Brain microvascular endothelial cell (primary cell): ENCODE results near the gene MDH1.

Experiments
- DNase-seq: peaks from one replicate; pipeline ENCODE4 v3.0.0-alpha.2; 2020
- H3K27ac ChIP-seq: fragments of 250-450 bp; sonication (Bioruptor Pico); 2 replicates; pipeline ENCODE4 v1.5.1; 2020; ENCODE audit warnings: mild to moderate bottlenecking, moderate library complexity
- H3K27me3 ChIP-seq: fragments of 250-450 bp; sonication (Bioruptor Pico); replicated peaks from 2 replicates; pipeline ENCODE4 v1.5.1; 2020; ENCODE audit warnings: mild to moderate bottlenecking
- H3K36me3 ChIP-seq: fragments of 250-450 bp; sonication (Bioruptor Pico); replicated peaks from 2 replicates; pipeline ENCODE4 v1.5.1; 2020; ENCODE audit warnings: mild to moderate bottlenecking
- H3K4me3 ChIP-seq: 2 replicates; pipeline ENCODE4 v1.5.1; 2011; ENCODE audit warnings: low read depth, mild to moderate bottlenecking, control low read depth, low read length, moderate library complexity
- in situ Hi-C: cut with HindIII; loops from 2 replicates; pipeline ENCODE4 v1.10.0; 2017; ENCODE audit warnings: low sequenced_read_pairs, low pct_ligation_motif_present
- TF ChIP-seq, protein P1 (sequence below): IDR thresholded peaks from 2 replicates; pipeline ENCODE4 v1.5.1; 2011; ENCODE audit warnings: low read depth, mild to moderate bottlenecking, moderate library complexity, low read length, control low read depth, inconsistent platforms; ENCODE audit errors: missing control alignments

The MDH1 gene

DNA sequence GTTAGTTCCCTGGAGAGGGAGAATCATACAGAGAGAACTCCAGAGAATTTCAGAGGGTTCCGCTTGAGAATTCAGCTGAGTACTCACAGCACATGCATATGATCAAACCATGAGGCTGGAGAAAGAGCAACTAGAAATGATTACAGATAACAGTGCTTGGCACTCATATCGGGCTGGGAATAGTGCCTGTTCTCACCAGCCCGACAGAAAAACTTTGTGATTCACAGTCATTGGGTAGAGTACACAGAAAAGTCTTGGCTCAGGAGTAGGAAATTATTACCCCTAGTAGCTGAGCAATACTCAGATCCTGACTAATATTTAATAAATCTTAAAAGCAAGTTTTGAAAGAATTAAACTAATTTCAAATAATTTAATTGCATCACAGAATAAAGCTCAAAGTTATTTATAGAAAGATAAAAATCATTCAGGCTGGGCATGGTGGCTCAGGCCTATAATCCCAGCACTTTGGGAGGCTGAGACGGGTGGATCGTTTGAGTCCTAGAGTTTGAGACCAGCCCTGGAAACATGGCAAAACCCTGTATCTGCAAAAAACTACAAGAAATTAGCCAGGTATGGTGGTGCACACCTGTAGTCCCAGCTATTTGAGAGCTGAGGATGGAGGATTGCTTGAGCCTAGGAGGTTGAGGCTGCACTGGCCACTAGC lies 7.3 kb upstream of the MDH1 start:
- Histone ChIP-seq H3K27ac (no peak overlapping the region), H3K4me3 (no peak overlapping the region), H3K27me3 (no peaks in the 10 kb centered on the region), H3K36me3 (no peaks in the 10 kb centered on the region)
- DNase-seq: no peak
- in situ Hi-C loops: no loop called here
- TF ChIP-seq, protein P1, sequence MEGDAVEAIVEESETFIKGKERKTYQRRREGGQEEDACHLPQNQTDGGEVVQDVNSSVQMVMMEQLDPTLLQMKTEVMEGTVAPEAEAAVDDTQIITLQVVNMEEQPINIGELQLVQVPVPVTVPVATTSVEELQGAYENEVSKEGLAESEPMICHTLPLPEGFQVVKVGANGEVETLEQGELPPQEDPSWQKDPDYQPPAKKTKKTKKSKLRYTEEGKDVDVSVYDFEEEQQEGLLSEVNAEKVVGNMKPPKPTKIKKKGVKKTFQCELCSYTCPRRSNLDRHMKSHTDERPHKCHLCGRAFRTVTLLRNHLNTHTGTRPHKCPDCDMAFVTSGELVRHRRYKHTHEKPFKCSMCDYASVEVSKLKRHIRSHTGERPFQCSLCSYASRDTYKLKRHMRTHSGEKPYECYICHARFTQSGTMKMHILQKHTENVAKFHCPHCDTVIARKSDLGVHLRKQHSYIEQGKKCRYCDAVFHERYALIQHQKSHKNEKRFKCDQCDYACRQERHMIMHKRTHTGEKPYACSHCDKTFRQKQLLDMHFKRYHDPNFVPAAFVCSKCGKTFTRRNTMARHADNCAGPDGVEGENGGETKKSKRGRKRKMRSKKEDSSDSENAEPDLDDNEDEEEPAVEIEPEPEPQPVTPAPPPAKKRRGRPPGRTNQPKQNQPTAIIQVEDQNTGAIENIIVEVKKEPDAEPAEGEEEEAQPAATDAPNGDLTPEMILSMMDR: no peak

DNA sequence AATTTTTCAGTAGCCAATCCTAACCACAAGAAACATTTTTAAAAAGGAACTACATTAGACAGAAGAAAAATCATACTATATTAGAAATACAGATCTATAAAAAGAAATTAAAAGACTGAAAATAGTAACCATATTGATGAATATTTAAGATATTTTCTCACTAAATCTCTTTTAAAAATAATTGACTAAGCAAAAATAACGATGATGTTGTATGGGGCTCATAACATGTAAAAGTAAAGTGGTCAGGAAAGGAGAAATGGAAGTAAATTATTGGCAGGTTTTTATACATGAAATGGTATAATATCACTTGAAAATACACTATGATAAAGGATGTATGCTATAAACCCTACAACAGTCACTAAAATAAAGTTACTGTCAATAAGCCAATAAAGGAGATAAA lies 5.9 kb upstream of the MDH1 start:
- TF ChIP-seq, protein P1: no peak
- in situ Hi-C loops: no loop called here
- no peaks in the 10 kb centered on the region for H3K27me3 ChIP-seq
- H3K36me3 ChIP-seq: no peaks in the 10 kb centered on the region
- H3K27ac ChIP-seq: no peak overlapping the region
- no peak for DNase-seq
- H3K4me3 ChIP-seq: no peak overlapping the region

DNA sequence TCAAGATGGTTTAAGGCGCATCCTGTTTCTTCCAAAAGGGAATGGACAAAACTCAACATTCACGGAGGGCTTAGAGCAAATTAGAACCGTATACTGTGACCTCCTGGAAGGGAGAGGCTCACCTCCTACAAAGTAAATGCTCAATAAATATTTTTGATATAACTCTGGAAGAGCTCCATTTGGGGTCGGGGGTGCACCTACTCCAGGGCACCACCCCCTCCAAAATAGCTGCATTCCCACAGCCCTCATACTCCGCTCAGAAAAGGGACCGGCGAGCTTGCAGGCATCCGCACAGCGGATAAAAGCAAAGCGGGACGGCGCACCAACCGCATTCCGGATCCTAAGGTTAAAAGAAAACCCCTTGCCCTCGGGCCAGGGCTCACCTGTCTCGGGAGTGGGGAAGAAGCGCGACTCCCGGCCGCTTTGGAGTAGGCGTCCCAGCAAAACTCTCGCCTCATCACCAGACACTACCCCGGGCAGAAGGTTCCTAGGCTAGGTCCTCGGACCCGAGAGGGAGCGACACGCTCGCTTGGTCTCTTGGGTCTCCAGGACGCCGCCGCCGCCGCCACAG lies 864 bp upstream of the MDH1 start:
- Histone ChIP-seq H3K36me3 (no peaks in the 10 kb centered on the region), H3K4me3 (peak overlapping the region; percentile 90), H3K27me3 (no peaks in the 10 kb centered on the region), H3K27ac (peak overlapping the region; percentile 72)
- in situ Hi-C loops: no loop called here
- TF ChIP-seq, protein P1: no peak
- DNase-seq: no peak

DNA sequence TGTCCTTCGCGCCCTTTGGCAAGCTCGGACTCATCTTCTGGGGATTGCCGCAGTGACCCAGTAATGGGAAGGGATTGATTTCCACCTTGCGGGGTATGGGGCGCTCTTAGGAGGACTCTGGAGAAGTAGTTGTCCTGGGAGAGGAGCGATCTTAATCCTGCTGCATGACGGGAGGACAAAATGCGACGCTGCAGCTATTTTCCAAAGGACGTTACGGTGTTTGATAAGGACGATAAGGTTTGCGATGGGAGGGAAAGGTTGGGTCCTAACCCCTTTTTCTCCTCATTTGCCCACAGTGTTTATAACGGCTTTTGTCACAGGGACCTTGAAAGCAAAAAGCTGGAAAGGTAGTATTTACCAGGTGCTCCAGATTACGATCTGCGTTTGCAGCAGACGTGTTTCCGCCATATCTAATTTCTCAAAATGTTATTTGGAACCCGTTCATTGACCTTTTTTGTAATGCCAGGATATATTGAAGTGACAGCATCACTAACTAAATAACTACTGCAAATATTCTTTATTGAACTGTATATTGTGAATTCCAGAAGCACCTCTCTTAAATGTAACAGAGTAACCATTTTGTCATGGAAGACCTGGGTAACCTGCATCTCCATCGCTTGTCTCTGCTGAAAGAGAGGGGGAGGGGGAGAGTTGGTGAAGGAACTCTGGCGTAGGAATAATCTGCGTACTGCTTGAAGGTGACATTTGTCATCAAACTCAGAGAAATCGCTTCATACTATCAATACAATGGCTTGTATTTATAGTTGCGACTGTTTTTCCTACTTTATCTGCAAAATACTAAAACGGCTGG lies 590 bp downstream of the MDH1 start:
- no peak for DNase-seq
- H3K36me3 ChIP-seq: no peaks in the 10 kb centered on the region
- H3K4me3 ChIP-seq: peak overlapping the region; percentile 90
- H3K27ac ChIP-seq: peak overlapping the region; percentile 72
- TF ChIP-seq, protein P1: no peak
- no peaks in the 10 kb centered on the region for H3K27me3 ChIP-seq
- in situ Hi-C loops: no loop called here

DNA sequence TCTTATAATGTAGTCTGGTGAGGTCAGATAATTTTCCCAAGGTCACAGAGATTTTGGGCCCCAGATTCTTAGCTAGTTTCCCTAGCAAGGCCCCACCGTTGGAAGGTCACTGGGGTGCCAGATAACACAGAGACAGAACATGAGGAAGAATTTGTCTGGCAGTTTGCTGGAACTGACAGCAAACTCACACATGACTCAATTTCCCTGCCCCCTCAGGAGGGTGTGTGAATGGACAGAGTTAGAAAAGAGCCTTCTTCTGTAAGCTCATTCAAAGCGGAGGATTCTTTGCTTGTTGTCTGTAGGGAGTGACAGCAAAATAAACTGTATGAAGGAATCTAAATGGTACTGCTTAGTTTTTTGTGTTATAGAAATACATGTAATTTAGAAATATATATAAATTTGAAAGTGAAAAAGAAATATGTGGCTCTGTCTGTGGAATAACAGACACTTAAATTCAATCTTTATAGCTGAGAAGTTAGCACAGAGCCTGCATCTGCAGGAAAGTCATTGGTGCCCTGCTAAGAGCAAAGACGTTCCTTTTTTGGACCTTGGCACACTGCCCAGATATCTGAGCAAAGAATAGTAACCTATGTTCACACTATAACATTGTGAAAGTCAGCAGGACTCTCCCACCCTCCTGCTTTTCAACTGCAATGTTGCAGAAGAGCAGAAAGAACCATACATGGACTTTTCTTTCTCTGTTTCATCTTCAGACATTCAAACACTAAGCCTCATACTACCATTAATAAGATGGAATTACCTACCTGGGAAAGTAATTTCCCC lies 2.1 kb downstream of the MDH1 start:
- peaks cover 2% of the 10 kb centered on the region for H3K36me3 ChIP-seq
- in situ Hi-C loops: no loop called here
- no peak overlapping the region for H3K4me3 ChIP-seq
- TF ChIP-seq, protein P1: no peak
- H3K27ac ChIP-seq: no peak overlapping the region
- DNase-seq: no peak
- no peaks in the 10 kb centered on the region for H3K27me3 ChIP-seq
